GDM1 (cell line): Measurements from ENCODE around the gene RNASE8.

Source experiments
- DNase-seq: peaks from one replicate; lab custom pipeline; 2025; lab: John Stamatoyannopoulos, UW

Gene RNASE8

DNA sequence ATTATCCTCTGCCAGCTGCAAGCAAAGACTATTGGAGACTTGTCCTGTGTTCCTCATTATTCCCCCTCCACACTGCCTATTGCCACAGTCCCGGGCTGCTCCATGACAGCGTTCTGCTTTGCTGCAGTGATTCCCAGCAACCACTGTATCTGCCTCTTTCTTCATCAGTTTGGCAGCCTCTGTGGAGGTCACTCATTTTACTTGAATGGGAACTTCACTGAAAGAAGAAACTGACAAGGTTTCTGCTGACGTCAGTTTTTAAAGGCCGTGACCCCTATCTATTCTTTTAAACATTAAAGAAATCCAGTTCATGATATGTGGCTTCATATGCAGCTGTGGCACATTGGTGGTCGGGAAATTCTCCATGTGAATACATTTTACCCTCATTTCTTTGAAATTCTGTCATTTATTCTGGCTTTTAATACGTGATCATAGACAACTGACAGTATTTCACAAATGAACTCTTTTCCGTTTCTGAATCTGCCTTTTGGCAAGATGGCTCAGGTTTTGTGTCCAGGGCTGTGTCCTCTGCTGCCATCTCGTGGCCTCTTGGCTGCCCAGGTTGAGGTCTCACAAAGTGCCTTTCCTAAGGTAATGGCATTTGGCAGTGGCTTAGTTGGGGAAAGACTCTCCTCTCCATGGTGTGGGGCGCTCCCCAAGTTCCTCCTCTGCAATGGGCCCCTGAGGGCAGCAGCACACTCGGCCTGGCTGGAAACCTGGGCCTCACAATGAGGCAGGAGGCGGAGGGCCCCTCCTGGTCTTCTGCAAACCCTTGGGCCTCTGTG is 49.1 kb downstream of the RNASE8 start:
- peak; percentile 61 for DNase-seq

DNA sequence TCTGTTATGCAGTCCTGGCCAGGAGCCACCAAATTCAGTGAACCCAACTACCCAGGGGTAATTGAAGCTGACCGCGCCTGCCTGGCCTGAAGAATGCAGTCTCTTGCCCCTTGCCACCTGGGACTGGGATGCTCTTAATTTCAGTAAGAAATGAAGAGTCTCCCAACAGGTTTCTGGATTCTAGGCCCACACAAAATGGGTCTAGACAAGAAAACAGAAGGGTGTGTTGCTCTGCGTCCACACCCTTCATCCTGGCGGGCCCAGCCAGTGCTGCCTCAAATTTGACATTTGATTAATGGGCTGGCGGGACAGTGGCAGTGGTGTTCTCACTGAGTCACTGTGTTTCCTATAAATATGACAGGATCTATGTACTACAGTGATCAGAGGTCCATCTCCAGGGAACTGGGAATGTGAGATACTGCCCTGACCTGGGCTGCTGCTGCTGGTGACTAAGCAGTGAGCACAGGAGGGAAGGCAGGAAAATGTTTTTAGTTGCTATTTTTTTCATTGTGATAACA is 49.7 kb downstream of the RNASE8 start:
- no peak for DNase-seq
